Middle frontal gyrus (tissue), 1 donor: ENCODE results near the gene CCDC77.
"Not testable (repeated sequence)": the region's sequence is repeated elsewhere in the genome, so short reads cannot be mapped to it uniquely, and the experiment has no call there.

Experiments used
- DNase-seq: peaks from one replicate; pipeline ENCODE4 v3.0.0-alpha.2; 2015; ENCODE audit warnings: low spot score; ENCODE audit errors: extremely low spot score

Gene CCDC77

GRCh38 chr12:401235-402028 lies at the start of gene CCDC77:
CCDC77 (plus strand) TSS chr12:401644; CDS start chr12:409384, 7,740 bp downstream.
- DNase-seq = peak; percentile 86

GRCh38 chr12:356276-356988 lies 45.0 kb upstream of the CCDC77 start:
- DNase-seq = no peak

GRCh38 chr12:359091-359490 lies 42.4 kb upstream of the CCDC77 start:
- DNase-seq = no peak

GRCh38 chr12:366820-367219 lies 34.6 kb upstream of the CCDC77 start:
- DNase-seq = no peak

- no peak for DNase-seq
These were observed 33.5 kb upstream of the CCDC77 start for GRCh38 chr12:367972-368371.

- DNase-seq = not testable (repeated sequence)
These were observed 30.5 kb upstream of the CCDC77 start for GRCh38 chr12:370739-371485.

- DNase-seq = no peak
These were observed 14.8 kb upstream of the CCDC77 start for GRCh38 chr12:386651-387050.

- DNase-seq = no peak
These were observed 13.4 kb upstream of the CCDC77 start for GRCh38 chr12:388012-388411.

GRCh38 chr12:388541-389141 lies 12.8 kb upstream of the CCDC77 start:
- DNase-seq = no peak

- DNase-seq = peak; percentile 89
These were observed 12.0 kb upstream of the CCDC77 start, which contains the start of gene KDM5A for GRCh38 chr12:389142-390096. KDM5A (minus strand) TSS chr12:389320; CDS start chr12:389091, 229 bp downstream.

- DNase-seq = no peak
These were observed 616 bp upstream of the CCDC77 start for GRCh38 chr12:400828-401227.

- DNase-seq = no peak
These were observed 565 bp downstream of the CCDC77 start for GRCh38 chr12:402029-402389.

- no peak for DNase-seq
These were observed 13.4 kb downstream of the CCDC77 start for GRCh38 chr12:414859-415258.

GRCh38 chr12:418432-418831 lies 17.0 kb downstream of the CCDC77 start:
- no peak for DNase-seq

GRCh38 chr12:422526-422925 lies 21.1 kb downstream of the CCDC77 start:
- no peak for DNase-seq

- DNase-seq = not testable (repeated sequence)
These were observed 34.3 kb downstream of the CCDC77 start for GRCh38 chr12:435737-436136.

GRCh38 chr12:442235-442884 lies 40.9 kb downstream of the CCDC77 start:
- peak; percentile 73 for DNase-seq

- no peak for DNase-seq
These were observed 45.7 kb downstream of the CCDC77 start for GRCh38 chr12:447141-447540.

- no peak for DNase-seq
These were observed 47.8 kb downstream of the CCDC77 start for GRCh38 chr12:449203-449602.

GRCh38 chr12:450438-450837 lies 49.0 kb downstream of the CCDC77 start:
- DNase-seq = no peak
